HepG2 (cell line): ENCODE measurements around the gene AMN. TPM values are rescaled to one million over a fixed set of nuclear protein-coding genes. Genes with fewer than 3 reads are reported as not detected.

Source experiments
- ATAC-seq: fragments of 200-7000 bp; cut with Tn5 transposase; 3 replicates; pipeline ENCODE4 v1.9.1; 2020; ENCODE audit warnings: mild to moderate bottlenecking, moderate library complexity
- BruUV-seq: library from RNA; stranded (reverse); fragments of 400-500 nt; replicated peaks from 2 replicates; lab custom pipeline; 2021; lab: Mats Ljungman, UMichigan
- CTCF ChIA-PET: fragments of 300-600 bp; formaldehyde crosslinking; extraction: SDS; loops from one replicate; lab custom pipeline; 2021; ENCODE audit warnings: low total read pairs, inconsistent platforms, low intra/inter-chr PET ratio; lab: Yijun Ruan, JAX
- POLR2A ChIA-PET: fragments of 350-600 bp; sonication (Branson Sonifier 250); formaldehyde crosslinking; loops from one replicate; lab custom pipeline; 2020; ENCODE audit warnings: antibody characterized with exemption, inconsistent platforms; lab: Yijun Ruan, JAX
- DNase-seq: peaks from one replicate; pipeline ENCODE4 v3.0.0-alpha.2; 2015; ENCODE audit warnings: low spot score
- FAIRE-seq: peaks from 3 replicates; lab custom pipeline; 2011; peaks lifted over from hg19 to GRCh38; lab: Jason Lieb, UNC
- H2AFZ ChIP-seq: one replicate; pipeline ENCODE4 v1.6.1; 2011; ENCODE audit warnings: low read length, inconsistent platforms
- H3K27ac ChIP-seq: fragments of 300-600 bp; 3 replicates; pipeline ENCODE4 v1.8.0; 2011; ENCODE audit warnings: mixed run types, mild to moderate bottlenecking, mixed read lengths, low read length, inconsistent platforms; ENCODE audit not compliant: insufficient read depth; ENCODE audit errors: extremely low read length
- H3K27me3 ChIP-seq, 2 experiments: fragments of 200-600 bp in 1 of 2; 2 replicates in 1 of 2; 3 replicates in 1 of 2; pipeline versions ENCODE4 v1.6.0 to v1.8.0; 2011; ENCODE audit warnings: low read length in 2 of 2, mild to moderate bottlenecking in 2 of 2, moderate library complexity in 2 of 2, inconsistent platforms in 1 of 2; ENCODE audit not compliant: insufficient read depth in 2 of 2, control insufficient read depth in 1 of 2
- H3K36me3 ChIP-seq, 2 experiments: fragments of 200-600 bp in 1 of 2; replicated peaks in 1 of 2; 2 replicates in 1 of 2; 3 replicates in 1 of 2; pipeline versions ENCODE4 v1.5.1 to v1.8.0; 2011; ENCODE audit warnings: low read length in 2 of 2, inconsistent platforms in 1 of 2; ENCODE audit not compliant: insufficient read depth in 2 of 2, control insufficient read depth in 1 of 2
- H3K4me1 ChIP-seq: 2 replicates; pipeline ENCODE4 v1.5.1; 2012; ENCODE audit warnings: low read length, inconsistent platforms; ENCODE audit not compliant: insufficient read depth
- H3K4me2 ChIP-seq: 2 replicates; pipeline ENCODE4 v1.6.0; 2011; ENCODE audit warnings: low read depth, low read length, inconsistent platforms
- H3K4me3 ChIP-seq, 3 experiments: fragments of 200-600 bp in 1 of 3; sonication (generic), shearing (Covaris generic) in 1 of 3; replicated peaks in 1 of 3; 2 replicates each; pipeline ENCODE4 v1.5.1; 2011 to 2016; ENCODE audit warnings: low read length in 3 of 3, inconsistent platforms in 2 of 3, low read depth in 2 of 3, mild to moderate bottlenecking in 2 of 3, control low read depth in 1 of 3, mixed read lengths in 1 of 3; ENCODE audit not compliant: insufficient read depth in 1 of 3
- H3K79me2 ChIP-seq: one replicate; pipeline ENCODE4 v1.6.1; 2011; ENCODE audit warnings: low read length, inconsistent platforms; ENCODE audit not compliant: insufficient read depth
- H3K9ac ChIP-seq: 2 replicates; pipeline ENCODE4 v1.6.0; 2011; ENCODE audit warnings: mild to moderate bottlenecking, low read depth, low read length, inconsistent platforms; ENCODE audit not compliant: insufficient read depth
- H3K9me3 ChIP-seq: 2 replicates; pipeline ENCODE4 v1.5.1; 2012; ENCODE audit warnings: mild to moderate bottlenecking, low read length
- H4K20me1 ChIP-seq: 2 replicates; pipeline ENCODE4 v1.6.0; 2011; ENCODE audit warnings: inconsistent platforms, mild to moderate bottlenecking, low read length, moderate library complexity; ENCODE audit not compliant: insufficient read depth
- AGO2 ChIP-seq: fragments of 200-400 bp; formaldehyde crosslinking; optimal IDR thresholded peaks from 2 replicates; pipeline ENCODE3; 2017; ENCODE audit warnings: mild to moderate bottlenecking, low read depth, low read length, moderate library complexity
- CAMTA2 ChIP-seq: sonication (generic); formaldehyde crosslinking; IDR thresholded peaks from 2 replicates; pipeline ENCODE4 v1.4.0; 2020; ENCODE audit warnings: mild to moderate bottlenecking, missing genetic modification reagents, borderline replicate concordance
- HNRNPUL1 ChIP-seq: fragments of 200-400 bp; formaldehyde crosslinking; IDR thresholded peaks from 2 replicates; pipeline ENCODE4 v1.6.1; 2017; ENCODE audit warnings: low read depth, mild to moderate bottlenecking, low read length, moderate library complexity
- KDM1A ChIP-seq: IDR thresholded peaks from 2 replicates; pipeline ENCODE4 v1.6.1; 2016; ENCODE audit warnings: missing compliant biosample characterization
- MBD4 ChIP-seq: IDR thresholded peaks from 2 replicates; pipeline ENCODE4 v1.6.1; 2012; ENCODE audit warnings: low read length, inconsistent platforms, borderline replicate concordance
- NFRKB ChIP-seq: fragments of 450-650 bp; IDR thresholded peaks from 2 replicates; pipeline ENCODE4 v1.6.1; 2017
- POLR2G ChIP-seq: fragments of 200-400 bp; formaldehyde crosslinking; IDR thresholded peaks from 2 replicates; pipeline ENCODE4 v1.6.1; 2018; ENCODE audit warnings: mild to moderate bottlenecking, low read depth, low read length, moderate library complexity
- RBFOX2 ChIP-seq: fragments of 200-400 bp; formaldehyde crosslinking; IDR thresholded peaks from 2 replicates; pipeline ENCODE4 v1.6.1; 2017; ENCODE audit warnings: low read depth, mild to moderate bottlenecking, low read length
- RBM22 ChIP-seq: fragments of 200-400 bp; formaldehyde crosslinking; optimal IDR thresholded peaks from 2 replicates; pipeline ENCODE3; 2017; ENCODE audit warnings: mild to moderate bottlenecking, low read length, moderate library complexity
- RXRA ChIP-seq: sonication (generic); formaldehyde crosslinking; IDR thresholded peaks from 2 replicates; pipeline ENCODE4 v1.5.1; 2020; ENCODE audit warnings: missing genetic modification reagents
- RXRB ChIP-seq: IDR thresholded peaks from 2 replicates; pipeline ENCODE4 v1.6.1; 2016; ENCODE audit warnings: borderline replicate concordance, missing genetic modification reagents, missing compliant biosample characterization
- SP2 ChIP-seq: sonication (generic); formaldehyde crosslinking; IDR thresholded peaks from 2 replicates; pipeline ENCODE4 v1.5.1; 2020; ENCODE audit warnings: mild to moderate bottlenecking, missing genetic modification reagents
- ZBTB38 ChIP-seq: sonication (generic); formaldehyde crosslinking; IDR thresholded peaks from 2 replicates; pipeline ENCODE4 v1.5.1; 2020; ENCODE audit warnings: mild to moderate bottlenecking, missing genetic modification reagents
- ZFAT ChIP-seq: sonication (generic); formaldehyde crosslinking; conservative IDR thresholded peaks from 2 replicates; pipeline ENCODE4 v1.8.1; 2023; ENCODE audit warnings: missing genetic modification reagents, inconsistent platforms
- ZNF335 ChIP-seq: sonication (generic); formaldehyde crosslinking; IDR thresholded peaks from 2 replicates; pipeline ENCODE4 v1.4.0; 2020; ENCODE audit warnings: missing genetic modification reagents
- ZNF773 ChIP-seq: sonication (generic); formaldehyde crosslinking; IDR thresholded peaks from 2 replicates; pipeline ENCODE4 v1.4.0; 2020; ENCODE audit warnings: missing genetic modification reagents, borderline replicate concordance
- ZNF879 ChIP-seq: sonication (generic); formaldehyde crosslinking; IDR thresholded peaks from 2 replicates; pipeline ENCODE4 v1.8.1; 2023; ENCODE audit warnings: missing genetic modification reagents
- ZZZ3 ChIP-seq: sonication (generic); formaldehyde crosslinking; IDR thresholded peaks from 2 replicates; pipeline ENCODE4 v1.4.0; 2020; ENCODE audit warnings: missing genetic modification reagents, mild to moderate bottlenecking, borderline replicate concordance
- WGBS: methylation state at CpG from one replicate; pipeline ENCODE4 v1.1.6; 2017; ENCODE audit warnings: low lambda C conversion rate; 5-methylcytosine and 5-hydroxymethylcytosine counted together
- in situ Hi-C: cut with HindIII; loops from 2 replicates; pipeline ENCODE4 v1.10.0; 2017; ENCODE audit warnings: low pct_unique_long_range_greater_than_20kb; ENCODE audit not compliant: extremely low pct_ligation_motif_present
- intact Hi-C: fragments of 100-400 bp; cut with micrococcal nuclease; formaldehyde crosslinking; loops from one replicate; pipeline ENCODE4 v1.10.0; 2022; ENCODE audit not compliant: unreplicated experiment
- polyA plus RNA-seq, 8 experiments: library from polyadenylated mRNA; depleted of rRNA in 3 of 8; stranded (reverse) in 7 of 8; unstranded in 1 of 8; fragments of >200 nt; fragmentation: Illumina TruSeq in 4 of 8; extraction: Trizol in 4 of 8; gene quantifications; 2 replicates each; pipeline versions ENCODE4 v1.2.1 to v1.2.3, GENCODE V29; 2011 to 2016; ENCODE audit warnings: low read depth in 4 of 8, missing spikeins in 1 of 8, mixed read lengths in 1 of 8; ENCODE audit not compliant: insufficient read depth in 1 of 8
- total RNA-seq, 5 experiments: library from RNA; depleted of rRNA; stranded (reverse); fragments of >200 nt; fragmentation: Illumina TruSeq; extraction: Trizol; gene quantifications; 2 replicates each; pipeline ENCODE4 v1.2.3, GENCODE V29; 2016; ENCODE audit warnings: low read depth in 1 of 5
- TF ChIP-seq, protein P1 (sequence below): sonication (generic); formaldehyde crosslinking; IDR thresholded peaks from 2 replicates; pipeline ENCODE4 v1.9.0; 2022; ENCODE audit warnings: low read depth, missing genetic modification reagents
- TF ChIP-seq, protein P2 (sequence below), 2 experiments: sonication (generic) in 1 of 2; formaldehyde crosslinking in 1 of 2; IDR thresholded peaks; 2 replicates each; pipeline versions ENCODE4 v1.4.0 to v1.6.1; 2016 to 2020; ENCODE audit warnings: borderline replicate concordance in 1 of 2, low read depth in 1 of 2, mild to moderate bottlenecking in 1 of 2, missing genetic modification reagents in 1 of 2

Gene AMN
- total and polyA plus RNA-seq, 2 of the 13 experiments (the other 11 are each of a cell fraction or from before 2014, with no cell fraction given), result 9.8 to 33.1 TPM

DNA sequence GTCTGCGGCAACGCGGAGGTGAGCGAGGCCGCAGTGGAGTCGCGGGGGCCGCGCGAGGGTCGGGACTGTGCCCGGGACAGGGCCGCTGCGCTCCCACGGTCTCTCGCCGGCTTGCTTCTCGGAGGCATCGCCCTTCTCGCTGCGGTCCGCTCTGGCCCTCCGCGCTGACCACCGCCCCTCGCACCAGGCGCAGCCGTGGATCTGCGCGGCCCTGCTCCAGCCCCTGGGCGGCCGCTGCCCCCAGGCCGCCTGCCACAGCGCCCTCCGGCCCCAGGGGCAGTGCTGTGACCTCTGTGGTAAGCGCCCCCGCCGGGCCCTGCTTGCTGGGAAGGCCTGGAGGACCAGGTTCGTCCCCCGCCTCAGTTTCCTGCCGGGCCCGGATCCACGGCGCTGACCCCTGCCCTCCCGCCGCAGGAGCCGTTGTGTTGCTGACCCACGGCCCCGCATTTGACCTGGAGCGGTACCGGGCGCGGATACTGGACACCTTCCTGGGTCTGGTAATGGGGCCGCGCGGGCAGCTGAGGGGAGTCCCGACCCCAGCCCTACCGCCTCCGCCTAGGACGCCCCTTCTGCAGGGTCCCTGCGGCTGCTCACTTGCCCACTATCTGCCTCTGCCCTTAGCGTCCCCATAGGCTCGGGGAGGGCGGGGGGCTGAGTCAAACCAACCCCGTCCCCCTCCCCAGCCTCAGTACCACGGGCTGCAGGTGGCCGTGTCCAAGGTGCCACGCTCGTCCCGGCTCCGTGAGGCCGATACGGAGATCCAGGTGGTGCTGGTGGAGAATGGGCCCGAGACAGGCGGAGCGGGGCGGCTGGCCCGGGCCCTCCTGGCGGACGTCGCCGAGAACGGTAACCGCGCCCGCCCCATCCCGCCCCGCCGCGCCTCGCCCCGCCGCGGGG lies 7.0 kb downstream of the AMN start:
- ChIA-PET POLR2A (no interaction called here), CTCF (no interaction called here)
- no peak overlapping the region for H3K9ac ChIP-seq
- FAIRE-seq (no peak), ATAC-seq (no peak), DNase-seq (no peak)
- 98% methylated on average over 57 of the region's 94 CpGs for WGBS
- H3K36me3 ChIP-seq, result peaks cover 0 to 3% of the 10 kb centered on the region in 2 experiments; a peak in 2 of 5 replicates
- peaks cover 12% of the 10 kb centered on the region for H3K4me1 ChIP-seq
- in situ Hi-C loops (no loop called here), intact Hi-C loops (no loop called here)
- H3K27ac ChIP-seq, result no peak overlapping the region
- H3K4me2 ChIP-seq, result no peak overlapping the region
- no peaks in the 10 kb centered on the region for H4K20me1 ChIP-seq
- TF ChIP-seq RBFOX2 (peak; percentile 33), ZNF335 (CRISPR knock-in tag) (no peak), ZFAT (CRISPR knock-in tag) (no peak), RXRB (CRISPR knock-in tag) (no peak), NFRKB (no peak), KDM1A (no peak), MBD4 (no peak), CAMTA2 (no peak), HNRNPUL1 (no peak), ZNF773 (CRISPR knock-in tag) (no peak), RBM22 (peak; percentile 64), AGO2 (peak; percentile 82), RXRA (CRISPR knock-in tag) (no peak), SP2 (CRISPR knock-in tag) (no peak), POLR2G (no peak), ZNF879 (CRISPR knock-in tag) (no peak), ZZZ3 (no peak), ZBTB38 (no peak)
- TF ChIP-seq, protein P1, sequence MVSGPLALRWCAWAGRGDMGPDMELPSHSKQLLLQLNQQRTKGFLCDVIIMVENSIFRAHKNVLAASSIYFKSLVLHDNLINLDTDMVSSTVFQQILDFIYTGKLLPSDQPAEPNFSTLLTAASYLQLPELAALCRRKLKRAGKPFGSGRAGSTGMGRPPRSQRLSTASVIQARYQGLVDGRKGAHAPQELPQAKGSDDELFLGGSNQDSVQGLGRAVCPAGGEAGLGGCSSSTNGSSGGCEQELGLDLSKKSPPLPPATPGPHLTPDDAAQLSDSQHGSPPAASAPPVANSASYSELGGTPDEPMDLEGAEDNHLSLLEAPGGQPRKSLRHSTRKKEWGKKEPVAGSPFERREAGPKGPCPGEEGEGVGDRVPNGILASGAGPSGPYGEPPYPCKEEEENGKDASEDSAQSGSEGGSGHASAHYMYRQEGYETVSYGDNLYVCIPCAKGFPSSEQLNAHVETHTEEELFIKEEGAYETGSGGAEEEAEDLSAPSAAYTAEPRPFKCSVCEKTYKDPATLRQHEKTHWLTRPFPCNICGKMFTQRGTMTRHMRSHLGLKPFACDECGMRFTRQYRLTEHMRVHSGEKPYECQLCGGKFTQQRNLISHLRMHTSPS (CRISPR knock-in tag), result no peak
- TF ChIP-seq, protein P2, sequence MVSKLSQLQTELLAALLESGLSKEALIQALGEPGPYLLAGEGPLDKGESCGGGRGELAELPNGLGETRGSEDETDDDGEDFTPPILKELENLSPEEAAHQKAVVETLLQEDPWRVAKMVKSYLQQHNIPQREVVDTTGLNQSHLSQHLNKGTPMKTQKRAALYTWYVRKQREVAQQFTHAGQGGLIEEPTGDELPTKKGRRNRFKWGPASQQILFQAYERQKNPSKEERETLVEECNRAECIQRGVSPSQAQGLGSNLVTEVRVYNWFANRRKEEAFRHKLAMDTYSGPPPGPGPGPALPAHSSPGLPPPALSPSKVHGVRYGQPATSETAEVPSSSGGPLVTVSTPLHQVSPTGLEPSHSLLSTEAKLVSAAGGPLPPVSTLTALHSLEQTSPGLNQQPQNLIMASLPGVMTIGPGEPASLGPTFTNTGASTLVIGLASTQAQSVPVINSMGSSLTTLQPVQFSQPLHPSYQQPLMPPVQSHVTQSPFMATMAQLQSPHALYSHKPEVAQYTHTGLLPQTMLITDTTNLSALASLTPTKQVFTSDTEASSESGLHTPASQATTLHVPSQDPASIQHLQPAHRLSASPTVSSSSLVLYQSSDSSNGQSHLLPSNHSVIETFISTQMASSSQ (IDR thresholded peaks at IDR 0.05; ENCODE audit: low read depth), result no peak
- TF ChIP-seq, protein P2 (CRISPR knock-in tag; IDR thresholded peaks at IDR 0.05; ENCODE audit: borderline replicate concordance), result no peak
- H3K4me3 ChIP-seq, result no peak overlapping the region
- H3K9me3 ChIP-seq, result no peaks in the 10 kb centered on the region
- H3K79me2 ChIP-seq, result no peaks in the 10 kb centered on the region
- BruUV-seq, result no TSS peak
- no peaks in the 10 kb centered on the region for H3K27me3 ChIP-seq
- no peak overlapping the region for H2AFZ ChIP-seq
